Measurements from ENCODE around the gene COG5. TPM values are rescaled to one million over a fixed set of nuclear protein-coding genes. Genes with fewer than 3 reads are reported as not detected.

COG5 gene
- total and polyA plus RNA-seq, 9 of the 15 experiments (the other 6 are each of a cell fraction or from before 2014, with no cell fraction given), result 15.3 to 75.1 (median 56.4) TPM

DNA sequence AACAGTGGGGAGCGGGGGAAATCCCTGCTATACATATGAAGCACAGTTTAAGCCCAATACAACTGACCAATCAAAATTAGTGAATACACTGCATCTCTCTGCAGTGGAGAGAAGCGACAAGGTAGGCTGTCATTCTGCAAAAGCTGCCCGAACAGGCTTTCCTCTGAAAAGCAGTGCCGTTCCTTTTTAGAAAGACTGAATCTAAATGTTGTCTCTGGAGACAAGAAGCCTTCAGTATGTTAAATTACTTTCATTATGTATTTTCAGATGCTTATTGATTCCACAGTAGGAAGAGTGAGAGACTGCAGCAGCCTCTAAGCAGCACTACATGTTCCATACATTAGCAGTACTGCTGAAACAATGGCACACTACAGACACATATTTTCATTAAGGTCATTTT is 93.8 kb downstream of the COG5 start, which contains the start of gene GPR22:
Gene GPR22, plus strand, starts transcription at position 129 of the 400 bp plus-strand sequence. CDS start 4,004 bp downstream, outside the sequence.
- no TSS peak for BruUV-seq (replicated peaks)
- no peaks in the 10 kb centered on the region for H3K27me3 ChIP-seq (ENCODE audit: control insufficient read depth in 2 of 2, insufficient read depth in 2 of 2, low read length in 2 of 2)
- ChIA-PET POLR2A (no interaction called here), CTCF (ENCODE audit: low intra/inter-chr PET ratio) (no interaction called here)
- no peaks in the 10 kb centered on the region for H3K9me1 ChIP-seq (ENCODE audit: control insufficient read depth, insufficient read depth, low read length)
- intact Hi-C loops (cut with micrococcal nuclease), result loop anchor here (10.0 kb wide), 1 partner anchor 675 kb away; no protein-coding TSS in a partner anchor
- FAIRE-seq (no peak), ATAC-seq (peak; percentile 64), DNase-seq (ENCODE audit: extremely low read depth in 1 of 4, low spot score in 3 of 4) (no peak)
- no peaks in the 10 kb centered on the region for H4K20me1 ChIP-seq (replicated peaks; ENCODE audit: control insufficient read depth, insufficient read depth, low read length)
- H3K79me2 ChIP-seq (ENCODE audit: control insufficient read depth, insufficient read depth, low read length), result no peaks in the 10 kb centered on the region
- in situ Hi-C loops (cut with MboI), result no loop called here
- no peak within 1 kb of the TSS for H2AFZ ChIP-seq (ENCODE audit: low read depth, low read length)
- no peaks in the 10 kb centered on the region for H3K4me1 ChIP-seq (replicated peaks in 1 of 2; ENCODE audit: control insufficient read depth in 2 of 2, insufficient read depth in 2 of 2, low read length in 2 of 2)
- H3K4me2 ChIP-seq (ENCODE audit: insufficient read depth, low read length), result no peak within 1 kb of the TSS
- no peaks in the 10 kb centered on the region for H3K9me3 ChIP-seq (replicated peaks; ENCODE audit: control insufficient read depth, insufficient read depth, low read depth, low read length)
- 85% methylated on average over 4 of the region's 4 CpGs for WGBS (ENCODE audit: insufficient coverage, low coverage, missing lambda C conversion rate)
- no peak within 1 kb of the TSS for H3K9ac ChIP-seq (ENCODE audit: insufficient read depth in 1 of 2, low read depth in 2 of 2, low read length in 2 of 2)
- H3K27ac ChIP-seq (ENCODE audit: extremely low read depth, low read depth, low read length), result no peak within 1 kb of the TSS
- H3K4me3 ChIP-seq, result no peak within 1 kb of the TSS
- no peak for TF ChIP-seq U2AF1 (optimal IDR thresholded peaks at IDR 0.05; ENCODE audit: low read depth, low read length)
- 0 out of 3 replicates have a peak, but pooled peaks cover 3% of the 10 kb centered on the region for H3K36me3 ChIP-seq (ENCODE audit: control insufficient read depth, insufficient read depth, low read length)

DNA sequence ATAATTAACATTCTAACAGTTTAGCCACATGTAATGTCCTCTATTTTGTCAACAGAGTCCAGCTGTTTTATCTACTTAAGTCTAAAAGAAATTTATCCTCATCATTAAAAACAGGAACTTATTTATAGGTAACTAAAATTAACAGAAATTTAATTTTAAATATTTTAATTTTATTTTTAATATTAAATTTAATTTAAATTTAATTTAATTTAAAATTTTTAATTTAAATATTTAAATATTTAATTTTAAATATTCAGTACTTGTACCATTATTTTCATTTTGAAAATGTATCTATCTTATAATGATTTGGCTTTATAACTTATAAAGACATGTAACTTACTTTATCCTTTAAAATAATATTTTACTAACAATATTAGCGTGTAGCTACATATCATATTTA is 94.9 kb downstream of the COG5 start:
- no peak for FAIRE-seq
- no peak overlapping the region for H3K27ac ChIP-seq (ENCODE audit: extremely low read depth, low read depth, low read length)
- H3K4me2 ChIP-seq (ENCODE audit: insufficient read depth, low read length), result no peak overlapping the region
- H3K9ac ChIP-seq (ENCODE audit: insufficient read depth in 1 of 2, low read depth in 2 of 2, low read length in 2 of 2), result no peak overlapping the region
- no peak for ATAC-seq
- no peak for DNase-seq (ENCODE audit: extremely low read depth in 1 of 4, low spot score in 3 of 4)
- H3K4me3 ChIP-seq, result no peak overlapping the region
- H2AFZ ChIP-seq (ENCODE audit: low read depth, low read length), result no peak overlapping the region
- H3K4me1 ChIP-seq (replicated peaks in 1 of 2; ENCODE audit: control insufficient read depth in 2 of 2, insufficient read depth in 2 of 2, low read length in 2 of 2), result no peaks in the 10 kb centered on the region
- POLR2A ChIA-PET, result interaction anchor here (1.0 to 1.2 kb wide), 2 partner anchors 9 to 19 kb away, joined by 3 read pairs; no protein-coding TSS in a partner anchor
- BruUV-seq (replicated peaks), result no TSS peak
- no peaks in the 10 kb centered on the region for H3K9me1 ChIP-seq (ENCODE audit: control insufficient read depth, insufficient read depth, low read length)
- no peaks in the 10 kb centered on the region for H3K36me3 ChIP-seq (ENCODE audit: control insufficient read depth, insufficient read depth, low read length)
- in situ Hi-C loops (cut with MboI) (no loop called here), intact Hi-C loops (cut with micrococcal nuclease) (loop anchor here (10.0 kb wide), 1 partner anchor 676 kb away; no protein-coding TSS in a partner anchor)
- no peak for TF ChIP-seq HIVEP1 (CRISPR knock-in tag; IDR thresholded peaks at IDR 0.05)
- TF ChIP-seq TRIM28 (IDR thresholded peaks at IDR 0.05), result no peak
- TF ChIP-seq ZNF764 (CRISPR knock-in tag; IDR thresholded peaks at IDR 0.05; ENCODE audit: low read depth), result no peak
- TF ChIP-seq, protein P1, sequence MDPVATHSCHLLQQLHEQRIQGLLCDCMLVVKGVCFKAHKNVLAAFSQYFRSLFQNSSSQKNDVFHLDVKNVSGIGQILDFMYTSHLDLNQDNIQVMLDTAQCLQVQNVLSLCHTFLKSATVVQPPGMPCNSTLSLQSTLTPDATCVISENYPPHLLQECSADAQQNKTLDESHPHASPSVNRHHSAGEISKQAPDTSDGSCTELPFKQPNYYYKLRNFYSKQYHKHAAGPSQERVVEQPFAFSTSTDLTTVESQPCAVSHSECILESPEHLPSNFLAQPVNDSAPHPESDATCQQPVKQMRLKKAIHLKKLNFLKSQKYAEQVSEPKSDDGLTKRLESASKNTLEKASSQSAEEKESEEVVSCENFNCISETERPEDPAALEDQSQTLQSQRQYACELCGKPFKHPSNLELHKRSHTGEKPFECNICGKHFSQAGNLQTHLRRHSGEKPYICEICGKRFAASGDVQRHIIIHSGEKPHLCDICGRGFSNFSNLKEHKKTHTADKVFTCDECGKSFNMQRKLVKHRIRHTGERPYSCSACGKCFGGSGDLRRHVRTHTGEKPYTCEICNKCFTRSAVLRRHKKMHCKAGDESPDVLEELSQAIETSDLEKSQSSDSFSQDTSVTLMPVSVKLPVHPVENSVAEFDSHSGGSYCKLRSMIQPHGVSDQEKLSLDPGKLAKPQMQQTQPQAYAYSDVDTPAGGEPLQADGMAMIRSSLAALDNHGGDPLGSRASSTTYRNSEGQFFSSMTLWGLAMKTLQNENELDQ (CRISPR knock-in tag; IDR thresholded peaks at IDR 0.05; ENCODE audit: borderline replicate concordance), result no peak
- no peak for TF ChIP-seq RBM17 (IDR thresholded peaks at IDR 0.05; ENCODE audit: borderline replicate concordance, low read depth, low read length)
- TF ChIP-seq SMARCA5 (IDR thresholded peaks at IDR 0.05), result no peak
- no peak for TF ChIP-seq ARID1B (IDR thresholded peaks at IDR 0.05)
- H3K9me3 ChIP-seq (replicated peaks; ENCODE audit: control insufficient read depth, insufficient read depth, low read depth, low read length), result no peaks in the 10 kb centered on the region
- no peaks in the 10 kb centered on the region for H4K20me1 ChIP-seq (replicated peaks; ENCODE audit: control insufficient read depth, insufficient read depth, low read length)
- H3K79me2 ChIP-seq (ENCODE audit: control insufficient read depth, insufficient read depth, low read length), result no peaks in the 10 kb centered on the region
- WGBS (ENCODE audit: insufficient coverage, low coverage, missing lambda C conversion rate), result 97% methylated on average over 1 of the region's 1 CpG
- H3K27me3 ChIP-seq (ENCODE audit: control insufficient read depth in 2 of 2, insufficient read depth in 2 of 2, low read length in 2 of 2), result no peaks in the 10 kb centered on the region
- CTCF ChIA-PET (ENCODE audit: low intra/inter-chr PET ratio), result no interaction called here
